SJCRH30 (cell line): ENCODE measurements around the gene RP9. TPM values are rescaled to one million over a fixed set of nuclear protein-coding genes. Genes with fewer than 3 reads are reported as not detected.
A peak's percentile ranks its signal among the peaks of the same experiment; 100 is the strongest.

Experiments used
- DNase-seq, 2 experiments: peaks; one replicate each; pipeline ENCODE4 v3.0.0-alpha.2; 2015 to 2020
- H3K27ac ChIP-seq: fragments of 250-450 bp; sonication (Bioruptor Pico); 2 replicates; pipeline ENCODE4 v1.5.1; 2020; ENCODE audit warnings: mild to moderate bottlenecking, moderate library complexity
- H3K27me3 ChIP-seq: fragments of 250-450 bp; sonication (Bioruptor Pico); 2 replicates; pipeline ENCODE4 v1.5.1; 2020; ENCODE audit warnings: mild to moderate bottlenecking, moderate library complexity
- H3K36me3 ChIP-seq: fragments of 250-450 bp; sonication (Bioruptor Pico); 2 replicates; pipeline ENCODE4 v1.5.1; 2020; ENCODE audit warnings: mild to moderate bottlenecking, moderate library complexity
- H3K4me1 ChIP-seq: fragments of 250-450 bp; sonication (Bioruptor Pico); 2 replicates; pipeline ENCODE4 v1.5.1; 2020; ENCODE audit warnings: mild to moderate bottlenecking, moderate library complexity
- H3K4me3 ChIP-seq: fragments of 250-450 bp; sonication (Bioruptor Pico); 2 replicates; pipeline ENCODE4 v1.5.1; 2020; ENCODE audit warnings: mild to moderate bottlenecking, moderate library complexity
- H3K9me3 ChIP-seq: fragments of 250-450 bp; sonication (Bioruptor Pico); replicated peaks from 2 replicates; pipeline ENCODE4 v1.5.1; 2020; ENCODE audit warnings: mild to moderate bottlenecking, moderate library complexity
- total RNA-seq: library from RNA; depleted of rRNA; stranded (reverse); fragments of >200 nt; shearing (Covaris generic); gene quantifications from 2 replicates; pipeline ENCODE4 v1.2.3, GENCODE V29; 2014

The RP9 gene
- total RNA-seq, 1 experiment from 2014 or later, result 31.0 TPM

DNA sequence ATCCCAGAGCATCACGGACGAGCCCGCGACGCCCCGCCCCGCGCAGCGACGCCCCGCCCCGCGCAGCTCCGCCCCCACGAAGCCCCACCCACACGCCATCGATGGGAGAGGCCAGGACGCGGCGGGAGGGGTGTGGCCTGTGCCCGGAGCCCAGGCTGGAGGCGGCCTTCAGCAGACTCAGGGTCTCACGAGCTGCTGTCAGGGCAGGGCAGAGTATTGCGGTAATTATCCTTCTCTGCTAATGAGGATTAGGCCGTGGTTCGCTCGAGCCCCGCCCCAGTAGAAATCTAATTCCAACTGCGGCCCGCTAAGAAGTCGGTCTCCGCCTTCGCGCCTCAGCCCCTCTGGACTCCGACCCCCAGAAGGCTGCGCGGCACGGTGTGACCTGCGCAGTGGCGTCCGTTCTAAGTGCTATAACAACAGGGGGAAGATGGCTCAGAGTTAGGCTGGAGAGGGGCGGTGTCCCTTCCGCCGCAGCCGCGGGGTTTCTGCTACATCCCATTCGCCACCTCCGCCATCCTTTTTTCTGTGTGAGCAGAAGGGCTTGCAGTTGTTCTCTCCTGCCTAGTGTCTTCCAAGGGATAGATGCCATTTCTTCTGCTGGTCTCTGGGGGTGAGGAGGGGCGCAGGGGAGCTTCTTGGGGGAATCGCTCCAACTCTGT is 46.3 kb downstream of the RP9 start:
- peaks cover 3% of the 10 kb centered on the region; the same call in 1 of the 2 replicates for H3K4me1 ChIP-seq
- no peaks in the 10 kb centered on the region for H3K27me3 ChIP-seq
- peak; percentile 96 to 97 for DNase-seq
- H3K9me3 ChIP-seq, result peaks cover 4% of the 10 kb centered on the region; the same call in 1 of the 2 replicates
- peaks cover 5% of the 10 kb centered on the region; the same call in 1 of the 2 replicates for H3K36me3 ChIP-seq
- peak overlapping the region; percentile 96 for H3K4me3 ChIP-seq
- peak overlapping the region; percentile 88 for H3K27ac ChIP-seq

- Histone ChIP-seq H3K27ac (peak within 1 kb of the TSS; percentile 88), H3K4me1 (peaks cover 3% of the 10 kb centered on the region; the same call in 1 of the 2 replicates), H3K9me3 (peaks cover 4% of the 10 kb centered on the region; the same call in 1 of the 2 replicates), H3K36me3 (peaks cover 5% of the 10 kb centered on the region; the same call in 1 of the 2 replicates), H3K4me3 (peak within 1 kb of the TSS; percentile 96), H3K27me3 (no peaks in the 10 kb centered on the region)
- DNase-seq, result peak; percentile 48 to 68
Measured at GRCh38 chr7:33062023-33062781, 47.0 kb downstream of the RP9 start, which contains the start of gene NT5C3A. Gene NT5C3A, minus strand, starts transcription at chr7:33062776. Its CDS starts 71 bp downstream, at chr7:33062705.

- peaks cover 5% of the 10 kb centered on the region; the same call in 1 of the 2 replicates for H3K36me3 ChIP-seq
- peaks cover 4% of the 10 kb centered on the region; the same call in 1 of the 2 replicates for H3K9me3 ChIP-seq
- no peaks in the 10 kb centered on the region for H3K27me3 ChIP-seq
- peak in 1 of 2 experiments; percentile 8 for DNase-seq
- H3K4me3 ChIP-seq, result peak overlapping the region; percentile 96
- H3K4me1 ChIP-seq, result peaks cover 3% of the 10 kb centered on the region; the same call in 1 of the 2 replicates
- H3K27ac ChIP-seq, result peak overlapping the region; percentile 88; the same call in 1 of the 2 replicates
Measured at GRCh38 chr7:33061282-33061937, 47.8 kb downstream of the RP9 start.

DNA sequence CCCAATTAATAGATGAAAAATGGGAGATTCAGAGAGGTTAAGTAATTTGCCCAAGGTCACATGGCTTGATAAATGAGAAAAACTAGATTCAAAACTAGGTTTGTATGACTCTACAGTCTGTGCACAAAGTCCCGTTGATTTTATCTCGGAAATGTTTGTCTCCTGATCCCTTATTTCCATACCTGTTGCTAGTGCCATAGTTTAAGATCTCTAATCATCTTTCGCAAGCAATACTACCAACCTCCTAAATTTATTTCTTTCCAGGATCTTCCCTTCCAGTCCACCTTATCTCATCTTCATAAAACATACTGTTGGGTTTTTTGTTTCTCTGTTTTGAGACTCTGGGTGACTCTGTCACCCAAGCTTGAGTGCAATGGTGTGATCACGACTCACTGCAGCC is 49.6 kb downstream of the RP9 start:
- no peak for DNase-seq
- Histone ChIP-seq H3K27ac (no peak overlapping the region), H3K27me3 (no peaks in the 10 kb centered on the region), H3K4me3 (no peak overlapping the region), H3K9me3 (no peaks in the 10 kb centered on the region), H3K36me3 (peaks cover 5% of the 10 kb centered on the region; the same call in 1 of the 2 replicates), H3K4me1 (peaks cover 3% of the 10 kb centered on the region; the same call in 1 of the 2 replicates)

- Histone ChIP-seq H3K9me3 (no peaks in the 10 kb centered on the region), H3K4me1 (no peaks in the 10 kb centered on the region), H3K27me3 (no peaks in the 10 kb centered on the region), H3K36me3 (peaks cover 5% of the 10 kb centered on the region; the same call in 1 of the 2 replicates), H3K27ac (no peak overlapping the region), H3K4me3 (no peak overlapping the region)
- no peak for DNase-seq
Measured at GRCh38 chr7:33055158-33055557, 54.0 kb downstream of the RP9 start.

DNA sequence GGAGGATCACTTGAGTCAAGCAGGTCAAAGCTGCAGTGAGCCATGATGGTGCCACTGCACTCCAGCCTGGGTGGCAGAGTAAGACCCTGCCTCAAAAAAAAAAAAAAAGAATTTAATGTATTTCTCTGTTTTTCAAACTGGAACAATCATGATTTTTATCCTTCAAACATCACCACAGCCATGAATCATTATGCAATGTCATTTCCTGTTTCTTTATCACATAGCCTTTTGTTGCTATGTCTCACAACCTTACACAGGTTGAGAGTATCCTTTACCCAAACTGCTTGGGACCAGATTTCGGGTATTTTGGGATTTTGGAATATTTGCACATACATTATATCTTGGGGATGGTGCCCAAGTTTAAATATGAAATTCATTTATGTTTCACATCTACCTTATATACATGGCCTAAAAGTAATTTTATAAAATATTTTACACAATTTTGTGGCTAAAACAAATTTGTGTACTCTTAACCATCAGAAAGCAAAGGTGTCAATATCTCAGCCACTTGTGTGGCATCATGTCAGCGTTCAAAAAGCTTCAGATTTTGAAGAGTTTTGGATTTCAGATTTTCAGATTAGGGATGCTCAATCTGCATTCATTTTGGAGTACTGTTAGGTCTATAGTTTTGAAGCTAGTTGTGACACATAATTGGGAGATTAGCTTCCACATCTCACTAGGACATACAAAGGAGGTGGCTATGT is 54.8 kb downstream of the RP9 start:
- H3K4me3 ChIP-seq, result no peak overlapping the region
- no peaks in the 10 kb centered on the region for H3K4me1 ChIP-seq
- H3K27ac ChIP-seq, result no peak overlapping the region
- no peaks in the 10 kb centered on the region for H3K9me3 ChIP-seq
- H3K36me3 ChIP-seq, result peaks cover 5% of the 10 kb centered on the region; the same call in 1 of the 2 replicates
- no peak for DNase-seq
- H3K27me3 ChIP-seq, result no peaks in the 10 kb centered on the region

DNA sequence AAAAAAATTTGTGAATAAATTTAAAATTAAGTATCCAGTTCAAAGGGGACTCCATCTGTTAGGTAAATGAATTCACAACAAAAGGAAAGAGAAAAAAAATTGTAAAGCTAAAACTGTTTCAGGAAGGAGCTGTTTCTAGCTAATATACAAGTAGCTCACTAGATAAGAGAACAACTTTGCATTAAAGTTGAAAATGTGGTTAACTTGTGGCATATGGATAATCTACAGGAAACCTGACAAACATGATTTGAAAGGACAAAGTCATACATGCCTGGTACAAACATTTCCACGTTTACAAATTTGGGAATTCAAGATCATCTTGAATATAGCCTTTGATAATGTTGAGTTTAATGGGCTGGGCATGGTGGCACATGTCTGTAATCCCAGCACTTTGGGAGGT is 55.5 kb downstream of the RP9 start:
- no peaks in the 10 kb centered on the region for H3K4me1 ChIP-seq
- no peaks in the 10 kb centered on the region for H3K36me3 ChIP-seq
- no peaks in the 10 kb centered on the region for H3K9me3 ChIP-seq
- H3K4me3 ChIP-seq, result no peak overlapping the region
- no peak overlapping the region for H3K27ac ChIP-seq
- no peak for DNase-seq
- H3K27me3 ChIP-seq, result no peaks in the 10 kb centered on the region

- no peaks in the 10 kb centered on the region for H3K27me3 ChIP-seq
- H3K36me3 ChIP-seq, result no peaks in the 10 kb centered on the region
- H3K9me3 ChIP-seq, result no peaks in the 10 kb centered on the region
- H3K27ac ChIP-seq, result no peak overlapping the region
- no peaks in the 10 kb centered on the region for H3K4me1 ChIP-seq
- H3K4me3 ChIP-seq, result no peak overlapping the region
- DNase-seq, result peak in 1 of 2 experiments; percentile 67
Measured at GRCh38 chr7:33050535-33051318, 58.5 kb downstream of the RP9 start.

DNA sequence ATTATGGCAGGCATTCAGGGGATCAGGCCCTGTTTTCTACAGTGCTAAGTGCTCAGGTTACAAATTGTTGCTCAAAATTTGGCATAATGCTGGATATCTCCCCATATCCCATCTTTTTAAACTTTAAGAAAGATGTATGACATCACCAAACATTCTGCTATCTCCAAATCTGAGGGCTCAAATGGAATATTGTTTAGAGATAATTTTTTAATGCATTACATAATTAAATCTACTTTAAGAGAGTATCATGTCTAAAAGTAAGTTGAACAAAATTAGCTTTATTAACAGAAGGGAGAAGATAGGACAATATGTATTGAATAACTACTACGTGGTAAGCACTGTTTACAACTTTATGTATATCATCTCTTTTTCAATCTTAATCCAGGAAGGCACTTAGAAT is 60.5 kb downstream of the RP9 start:
- Histone ChIP-seq H3K27me3 (no peaks in the 10 kb centered on the region), H3K27ac (no peak overlapping the region), H3K9me3 (no peaks in the 10 kb centered on the region), H3K36me3 (no peaks in the 10 kb centered on the region), H3K4me1 (no peaks in the 10 kb centered on the region), H3K4me3 (no peak overlapping the region)
- no peak for DNase-seq

- Histone ChIP-seq H3K36me3 (no peaks in the 10 kb centered on the region), H3K27ac (no peak overlapping the region), H3K9me3 (no peaks in the 10 kb centered on the region), H3K4me3 (no peak overlapping the region), H3K4me1 (no peaks in the 10 kb centered on the region), H3K27me3 (no peaks in the 10 kb centered on the region)
- no peak for DNase-seq
Measured at GRCh38 chr7:33048257-33048656, 60.9 kb downstream of the RP9 start.

DNA sequence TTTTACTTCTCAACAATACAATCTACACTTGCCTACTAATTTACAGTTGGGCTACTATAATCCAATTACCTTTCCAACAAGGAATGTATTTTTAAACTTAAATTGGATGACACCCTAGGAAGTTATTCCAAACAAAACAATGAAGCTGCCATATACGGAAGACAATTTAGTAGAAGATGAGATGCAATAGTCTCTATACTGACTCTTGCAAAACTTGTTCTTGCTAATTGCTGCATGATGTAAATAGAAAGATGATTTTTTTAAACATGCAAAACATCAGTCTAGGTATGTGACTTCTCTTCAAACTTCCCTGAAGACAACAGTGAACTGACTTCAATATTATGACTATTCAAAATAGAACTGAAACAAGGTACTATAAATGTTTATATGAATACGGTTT is 64.2 kb downstream of the RP9 start:
- H3K9me3 ChIP-seq, result no peaks in the 10 kb centered on the region
- H3K4me1 ChIP-seq, result no peaks in the 10 kb centered on the region
- DNase-seq, result no peak
- no peaks in the 10 kb centered on the region for H3K36me3 ChIP-seq
- no peak overlapping the region for H3K4me3 ChIP-seq
- no peaks in the 10 kb centered on the region for H3K27me3 ChIP-seq
- H3K27ac ChIP-seq, result no peak overlapping the region
